MG63 (cell line): Measurements from ENCODE around the gene FYN. TPM values are rescaled to one million over a fixed set of nuclear protein-coding genes. Genes with fewer than 3 reads are reported as not detected.
A peak's percentile ranks its signal among the peaks of the same experiment; 100 is the strongest.
"Not testable (repeated sequence)": the region's sequence is repeated elsewhere in the genome, so short reads cannot be mapped to it uniquely, and the experiment has no call there.

Source experiments
- DNase-seq: peaks from one replicate; pipeline ENCODE4 v3.0.0-alpha.2; 2020
- H3K27me3 ChIP-seq: fragments of 250-450 bp; sonication (Bioruptor Pico); 2 replicates; pipeline ENCODE4 v1.5.1; 2020; ENCODE audit warnings: mild to moderate bottlenecking, moderate library complexity
- H3K36me3 ChIP-seq: fragments of 250-450 bp; sonication (Bioruptor Pico); 2 replicates; pipeline ENCODE4 v1.5.1; 2020; ENCODE audit warnings: mild to moderate bottlenecking, moderate library complexity
- H3K4me3 ChIP-seq: fragments of 250-450 bp; sonication (Bioruptor Pico); 2 replicates; pipeline ENCODE4 v1.5.1; 2020; ENCODE audit warnings: mild to moderate bottlenecking, moderate library complexity
- H3K9me3 ChIP-seq: fragments of 250-450 bp; sonication (Bioruptor Pico); 2 replicates; pipeline ENCODE4 v1.5.1; 2020; ENCODE audit warnings: mild to moderate bottlenecking, moderate library complexity
- total RNA-seq: library from RNA; depleted of rRNA; stranded (reverse); fragments of >200 nt; shearing (Covaris generic); gene quantifications from 2 replicates; pipeline ENCODE4 v1.2.3, GENCODE V29; 2014; ENCODE audit warnings: low replicate concordance

Gene FYN
- total RNA-seq, 1 experiment from 2014 or later: 48.7 TPM

GRCh38 chr6:111642463-111643158, 230.6 kb downstream of the FYN start:
- DNase-seq: no peak
- H3K9me3 ChIP-seq: no peaks in the 10 kb centered on the region
- no peaks in the 10 kb centered on the region for H3K27me3 ChIP-seq
- H3K36me3 ChIP-seq: no peaks in the 10 kb centered on the region
- H3K4me3 ChIP-seq: no peak overlapping the region

- no peak overlapping the region for H3K4me3 ChIP-seq
- no peaks in the 10 kb centered on the region for H3K27me3 ChIP-seq
- no peaks in the 10 kb centered on the region for H3K9me3 ChIP-seq
- H3K36me3 ChIP-seq: no peaks in the 10 kb centered on the region
- DNase-seq: no peak
Measured at GRCh38 chr6:111639266-111639665, 234.0 kb downstream of the FYN start.

GRCh38 chr6:111634981-111635380, 238.3 kb downstream of the FYN start:
- not testable (repeated sequence) for H3K9me3 ChIP-seq, DNase-seq, H3K4me3 ChIP-seq, H3K27me3 ChIP-seq, H3K36me3 ChIP-seq

GRCh38 chr6:111633822-111634221, 239.4 kb downstream of the FYN start:
- Histone ChIP-seq H3K9me3 (no peaks in the 10 kb centered on the region), H3K4me3 (no peak overlapping the region), H3K27me3 (no peaks in the 10 kb centered on the region), H3K36me3 (no peaks in the 10 kb centered on the region)
- DNase-seq: no peak

- no peak for DNase-seq
- Histone ChIP-seq H3K9me3 (no peaks in the 10 kb centered on the region), H3K36me3 (no peaks in the 10 kb centered on the region), H3K27me3 (no peaks in the 10 kb centered on the region), H3K4me3 (no peak overlapping the region)
Measured at GRCh38 chr6:111632468-111633247, 240.6 kb downstream of the FYN start.

GRCh38 chr6:111631903-111632460, 241.3 kb downstream of the FYN start:
- DNase-seq: no peak
- Histone ChIP-seq H3K9me3 (no peaks in the 10 kb centered on the region), H3K36me3 (no peaks in the 10 kb centered on the region), H3K27me3 (no peaks in the 10 kb centered on the region), H3K4me3 (no peak overlapping the region)

- DNase-seq: no peak
- no peaks in the 10 kb centered on the region for H3K36me3 ChIP-seq
- H3K4me3 ChIP-seq: no peak overlapping the region
- no peaks in the 10 kb centered on the region for H3K9me3 ChIP-seq
- no peaks in the 10 kb centered on the region for H3K27me3 ChIP-seq
Measured at GRCh38 chr6:111631018-111631417, 242.2 kb downstream of the FYN start.

GRCh38 chr6:111628142-111628850, 245.0 kb downstream of the FYN start:
- no peak overlapping the region for H3K4me3 ChIP-seq
- DNase-seq: no peak
- H3K9me3 ChIP-seq: no peaks in the 10 kb centered on the region
- H3K27me3 ChIP-seq: no peaks in the 10 kb centered on the region
- no peaks in the 10 kb centered on the region for H3K36me3 ChIP-seq

GRCh38 chr6:111626441-111626840, 246.8 kb downstream of the FYN start:
- DNase-seq: no peak

GRCh38 chr6:111625461-111626391, 247.5 kb downstream of the FYN start:
- peak overlapping the region; percentile 1 for H3K4me3 ChIP-seq
- no peaks in the 10 kb centered on the region for H3K36me3 ChIP-seq
- H3K27me3 ChIP-seq: no peaks in the 10 kb centered on the region
- peak; percentile 74 for DNase-seq
- H3K9me3 ChIP-seq: no peaks in the 10 kb centered on the region

More at GRCh38 chr6:111626441-111626840, 246.8 kb downstream of the FYN start:
- Histone ChIP-seq H3K4me3 (peak overlapping the region; percentile 1), H3K27me3 (no peaks in the 10 kb centered on the region), H3K36me3 (no peaks in the 10 kb centered on the region), H3K9me3 (no peaks in the 10 kb centered on the region)

- Histone ChIP-seq H3K4me3 (no peak overlapping the region), H3K36me3 (no peaks in the 10 kb centered on the region), H3K9me3 (no peaks in the 10 kb centered on the region), H3K27me3 (no peaks in the 10 kb centered on the region)
- DNase-seq: no peak
Measured at GRCh38 chr6:111625099-111625416, 248.2 kb downstream of the FYN start.

- no peak for DNase-seq
- no peaks in the 10 kb centered on the region for H3K27me3 ChIP-seq
- no peaks in the 10 kb centered on the region for H3K9me3 ChIP-seq
- H3K4me3 ChIP-seq: no peak overlapping the region
- H3K36me3 ChIP-seq: no peaks in the 10 kb centered on the region
Measured at GRCh38 chr6:111624401-111625098, 248.7 kb downstream of the FYN start.

GRCh38 chr6:111623046-111623718, 250.1 kb downstream of the FYN start:
- H3K27me3 ChIP-seq: no peaks in the 10 kb centered on the region
- H3K9me3 ChIP-seq: no peaks in the 10 kb centered on the region
- no peak overlapping the region for H3K4me3 ChIP-seq
- no peak for DNase-seq
- no peaks in the 10 kb centered on the region for H3K36me3 ChIP-seq

GRCh38 chr6:111620169-111620568, 253.1 kb downstream of the FYN start:
- Histone ChIP-seq H3K9me3 (no peaks in the 10 kb centered on the region), H3K36me3 (no peaks in the 10 kb centered on the region), H3K4me3 (no peak overlapping the region), H3K27me3 (no peaks in the 10 kb centered on the region)
- DNase-seq: no peak

GRCh38 chr6:111618407-111618806, 254.8 kb downstream of the FYN start:
- Histone ChIP-seq H3K36me3 (no peaks in the 10 kb centered on the region), H3K9me3 (no peaks in the 10 kb centered on the region), H3K27me3 (no peaks in the 10 kb centered on the region), H3K4me3 (no peak overlapping the region)
- DNase-seq: no peak
